Kidney (tissue), 14 donors: ENCODE results near the gene PARL. TPM values are rescaled to one million over a fixed set of nuclear protein-coding genes. Genes with fewer than 3 reads are reported as not detected.
A peak's percentile ranks its signal among the peaks of the same experiment; 100 is the strongest.

Experiments
- DNase-seq, 5 donors: peaks; one replicate each; pipeline ENCODE4 v3.0.0-alpha.2; 2013 to 2020
- FAIRE-seq: peaks from 2 replicates; lab custom pipeline; 2012; peaks lifted over from hg19 to GRCh38; lab: Jason Lieb, UNC
- H3K27ac ChIP-seq, 2 donors: one replicate each; pipeline ENCODE4 v1.7.0; 2013; ENCODE audit warnings: low read depth in 2 of 2, low read length in 2 of 2, inconsistent platforms in 1 of 2
- H3K27me3 ChIP-seq: one replicate; pipeline ENCODE4 v1.7.1; 2013; ENCODE audit warnings: low read length, inconsistent platforms; ENCODE audit not compliant: control insufficient read depth, insufficient read depth
- H3K36me3 ChIP-seq, 3 donors: one replicate each; pipeline versions ENCODE4 v1.7.0 to v1.7.1; 2013; ENCODE audit warnings: low read length in 3 of 3, control low read depth in 1 of 3, inconsistent platforms in 1 of 3; ENCODE audit not compliant: insufficient read depth in 3 of 3, control insufficient read depth in 2 of 3
- H3K4me1 ChIP-seq, 3 donors: one replicate each; pipeline versions ENCODE4 v1.7.0 to v1.7.1; 2013; ENCODE audit warnings: low read length in 3 of 3, inconsistent platforms in 1 of 3, low read depth in 1 of 3; ENCODE audit not compliant: control insufficient read depth in 2 of 3, insufficient read depth in 2 of 3
- H3K4me3 ChIP-seq, 3 donors: one replicate each; pipeline versions ENCODE4 v1.7.0 to v1.8.1; 2013; ENCODE audit warnings: low read length in 3 of 3, control low read depth in 1 of 3, inconsistent platforms in 1 of 3
- H3K9ac ChIP-seq, 3 donors: one replicate each; pipeline versions ENCODE4 v1.7.0 to v1.7.1; 2013; ENCODE audit warnings: low read length in 3 of 3, control low read depth in 1 of 3, inconsistent platforms in 1 of 3
- H3K9me3 ChIP-seq, 3 donors: one replicate each; pipeline versions ENCODE4 v1.7.0 to v1.7.1; 2013; ENCODE audit warnings: low read length in 3 of 3, control low read depth in 1 of 3, inconsistent platforms in 1 of 3; ENCODE audit not compliant: control insufficient read depth in 2 of 3, insufficient read depth in 1 of 3
- CTCF ChIP-seq: IDR thresholded peaks from 3 replicates; pipeline ENCODE4 v1.5.1; 2012; ENCODE audit warnings: mild to moderate bottlenecking, moderate library complexity, borderline replicate concordance; ENCODE audit not compliant: insufficient read depth; ENCODE audit errors: extremely low read depth
- intact Hi-C: fragments of 100-400 bp; cut with DNase I; formaldehyde crosslinking; loops from one replicate; pipeline ENCODE4 v1.11.1; 2022
- polyA plus RNA-seq: library from polyadenylated mRNA; stranded (reverse); fragments of 350-450 nt; fragmentation: Illumina TruSeq; extraction: RNeasy Lipid Tissue Mini Kit (QIAGEN cat#74804); gene quantifications from one replicate; pipeline ENCODE4 v1.2.3, GENCODE V29; 2014; ENCODE audit warnings: low read depth, low replicate concordance; ENCODE audit not compliant: insufficient read depth
- total RNA-seq: library from RNA; stranded (reverse); fragmentation: NEBNext Ultra II Directional; extraction: Animal tissue kit (Norgen Biotek cat#: 25700); gene quantifications from one replicate; pipeline ENCODE4 v1.2.1, GENCODE V29; 2021
- donor health status: control.
- donor health status: control.
- donor health status: control.
- donor health status: control.
- donor health status: control.
- donor health status: DM: yes; HTN: yes; CAD: no.
- donor health status: Normal renal cell carcinoma (clear cell type).

Gene PARL
- total and polyA plus RNA-seq, 2 donors from 2014 or later: 70.2 to 88.8 TPM

- H3K9me3 ChIP-seq: no peaks in the 10 kb centered on the region
- FAIRE-seq: no peak
- H3K4me3 ChIP-seq: peak overlapping the region; percentile 86 to 92 (median 91)
- no peak for DNase-seq
- H3K27ac ChIP-seq: no peak overlapping the region
- H3K36me3 ChIP-seq: no peaks in the 10 kb centered on the region
- peak overlapping the region; percentile 71 to 94 (median 87) for H3K9ac ChIP-seq
- H3K4me1 ChIP-seq: peaks cover 0 to 12% (median 5%) of the 10 kb centered on the region in 3 donors
- no peaks in the 10 kb centered on the region for H3K27me3 ChIP-seq
- intact Hi-C loops: no loop called here
- TF ChIP-seq CTCF: no peak
Measured at GRCh38 chr3:183884097-183884426, 618 bp downstream of the PARL start.

GRCh38 chr3:183883291-183884096 is 1.2 kb downstream of the PARL start:
- FAIRE-seq: no peak
- H3K27ac ChIP-seq: no peak overlapping the region

GRCh38 chr3:183880121-183880520 is 4.6 kb downstream of the PARL start:
- Histone ChIP-seq H3K4me1 (peaks cover 0 to 12% (median 5%) of the 10 kb centered on the region in 3 donors), H3K27me3 (no peaks in the 10 kb centered on the region), H3K36me3 (no peaks in the 10 kb centered on the region), H3K9ac (no peak overlapping the region), H3K27ac (no peak overlapping the region), H3K9me3 (no peaks in the 10 kb centered on the region), H3K4me3 (no peak overlapping the region)
- FAIRE-seq (no peak), DNase-seq (no peak)
- no peak for TF ChIP-seq CTCF
- intact Hi-C loops: no loop called here

More at GRCh38 chr3:183883291-183884096, 1.2 kb downstream of the PARL start:
- Histone ChIP-seq H3K9me3 (no peaks in the 10 kb centered on the region), H3K9ac (peak overlapping the region; percentile 71 to 94 (median 87)), H3K36me3 (no peaks in the 10 kb centered on the region), H3K4me1 (peaks cover 0 to 12% (median 5%) of the 10 kb centered on the region in 3 donors), H3K27me3 (no peaks in the 10 kb centered on the region), H3K4me3 (peak overlapping the region; percentile 86 to 92 (median 91))
- no peak for DNase-seq
- no peak for TF ChIP-seq CTCF
- intact Hi-C loops: no loop called here
